ENCODE measurements around the gene TUBB1. TPM values are rescaled to one million over a fixed set of nuclear protein-coding genes. Genes with fewer than 3 reads are reported as not detected.

Gene TUBB1
- total and polyA plus RNA-seq, 2 of the 4 experiments (the other 2 are of a cell fraction), result not detected

DNA sequence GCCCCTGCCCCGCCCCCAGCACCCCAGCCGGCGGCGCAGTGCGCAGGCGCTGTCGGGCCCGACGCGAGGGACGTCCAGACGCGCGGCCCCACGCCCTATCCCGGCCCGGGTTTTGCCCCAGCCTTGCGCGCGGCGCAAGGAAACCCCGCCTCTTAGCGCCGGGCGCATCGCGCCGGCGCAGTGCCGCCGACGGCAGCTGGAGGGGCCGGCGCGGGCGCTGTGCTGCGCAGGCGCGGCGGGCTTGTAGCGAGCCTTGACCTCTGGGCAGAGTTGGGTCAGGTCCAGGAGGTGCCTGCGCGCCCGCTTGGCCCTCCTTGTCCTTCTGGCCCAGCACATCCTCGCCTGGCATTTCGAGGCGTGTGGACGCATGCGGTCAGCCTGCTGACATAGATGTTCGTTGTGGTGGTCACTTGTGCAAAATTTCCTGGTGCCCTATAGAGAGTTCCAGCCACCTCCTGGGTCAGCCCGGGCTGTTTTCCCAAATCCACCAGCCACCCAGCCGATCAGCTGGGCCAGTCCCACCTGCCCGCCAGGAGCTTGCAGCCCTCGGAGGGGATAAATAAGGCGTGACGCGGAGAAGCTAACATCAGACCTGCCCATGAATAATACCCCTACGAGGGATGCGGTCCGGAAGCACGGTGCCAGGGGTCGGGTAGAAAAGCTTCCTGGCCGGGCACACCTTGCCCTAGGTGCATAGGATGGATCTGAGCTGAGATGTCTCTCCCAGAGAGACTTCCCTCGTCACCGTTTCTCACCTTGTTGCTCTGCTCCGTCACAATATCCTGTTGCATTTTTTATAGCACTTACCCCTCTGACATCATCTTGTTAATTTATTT is 23.8 kb downstream of the TUBB1 start:
- dilution Hi-C loops (cut with HindIII; ENCODE audit: low sequenced_read_pairs, unreplicated experiment), result no loop called here
- peak overlapping the region; percentile 51 for H2AK9ac ChIP-seq (replicated peaks; ENCODE audit: low read depth, low read length, poor library complexity)
- WGBS, 2 experiments (ENCODE audit: extremely low coverage in 2 of 2, insufficient read length in 1 of 2), result 0% methylated on average over 11 of the region's 66 CpGs; no CpG with 5 or more reads in 1 of the 2 experiments
- intact Hi-C loops (cut with micrococcal nuclease), result loop anchor here (10.0 kb wide), 1 partner anchor 808 kb away; no protein-coding TSS in a partner anchor
- H3K4ac ChIP-seq (ENCODE audit: low read depth, low read length), result peak overlapping the region; percentile 86
- ChIA-PET CTCF (interaction anchor here (1.7 kb wide), 1 partner anchor 11 kb away, joined by 5 read pairs; the partner anchor contains the start of gene ATP5F1E), POLR2A (ENCODE audit: unreplicated experiment) (interaction anchor here (0.6 kb wide), 1 partner anchor 11 kb away, joined by 5 read pairs; the partner anchor contains the start of gene ATP5F1E)
- in situ Hi-C loops (cut with MboI; ENCODE audit: low sequenced_read_pairs), result loop anchor here (25.0 kb wide), 3 partner anchors 806 to 1656 kb away; partner anchors contain the start of genes ANKRD60 and RBM38
- peak overlapping the region; percentile 63; the same call in 1 of the 2 replicates for H2AK5ac ChIP-seq (ENCODE audit: low read depth, low read length)
- H2AFZ ChIP-seq (replicated peaks; ENCODE audit: low read length, poor library complexity), result peak overlapping the region; percentile 99
- H4K20me1 ChIP-seq (ENCODE audit: insufficient read depth, low read length), result 0 out of 2 replicates have a peak, but pooled peaks cover 5% of the 10 kb centered on the region
- peak overlapping the region; percentile 47; the same call in 1 of the 2 replicates for H3K14ac ChIP-seq (replicated peaks; ENCODE audit: low read depth, low read length)
- H3K56ac ChIP-seq (ENCODE audit: extremely low read depth, insufficient read depth, low read length), result no peak overlapping the region; the same call in 1 of the 2 replicates
- no peak overlapping the region; the same call in 1 of the 2 replicates for H2BK20ac ChIP-seq (ENCODE audit: low read depth, low read length)
- H3K18ac ChIP-seq (ENCODE audit: low read depth, low read length), result peak overlapping the region; percentile 97
- peak overlapping the region; percentile 80 to 99 for H4K8ac ChIP-seq (ENCODE audit: low read depth in 2 of 2, low read length in 2 of 2)
- DNase-seq (peak; percentile 85), ATAC-seq (ENCODE audit: low read depth) (peak; percentile 99)
- peak overlapping the region; percentile 57; the same call in 1 of the 2 replicates for H2BK120ac ChIP-seq (ENCODE audit: low read depth, low read length)
- no peak overlapping the region; the same call in 2 of the 3 replicates for H2BK15ac ChIP-seq (ENCODE audit: low read depth, low read length)
- peaks cover 8% of the 10 kb centered on the region for H3K4me1 ChIP-seq (ENCODE audit: control insufficient read depth, insufficient read depth, low read length)
- peaks cover 19 to 35% of the 10 kb centered on the region in 2 experiments for H3K79me1 ChIP-seq (ENCODE audit: low read depth in 1 of 2, low read length in 2 of 2)
- peak overlapping the region; percentile 99 for H4K5ac ChIP-seq (ENCODE audit: low read depth, low read length)
- H3K23ac ChIP-seq (ENCODE audit: low read depth, low read length), result no peak overlapping the region
- BruUV-seq (replicated peaks), result no TSS peak
- H3K27me3 ChIP-seq (ENCODE audit: control insufficient read depth, insufficient read depth, low read length), result no peaks in the 10 kb centered on the region
- peak overlapping the region; percentile 89 for H3K9ac ChIP-seq (ENCODE audit: low read depth, low read length)
- peaks cover 2% of the 10 kb centered on the region; the same call in 1 of the 2 replicates for H3K36me3 ChIP-seq (ENCODE audit: control insufficient read depth, insufficient read depth, low read length)
- H3K4me2 ChIP-seq (ENCODE audit: low read depth, low read length), result peak overlapping the region; percentile 99
- peak overlapping the region; percentile 91 for H3K4me3 ChIP-seq (ENCODE audit: insufficient read depth, low read depth, low read length)
- TF ChIP-seq BHLHE40 (IDR thresholded peaks at IDR 0.05; ENCODE audit: low read depth, low read length) (no peak), MAZ (IDR thresholded peaks at IDR 0.05; ENCODE audit: borderline replicate concordance, low read depth, low read length) (peak; percentile 52; the same call in 1 of the 2 replicates)
- TF ChIP-seq, protein P1, sequence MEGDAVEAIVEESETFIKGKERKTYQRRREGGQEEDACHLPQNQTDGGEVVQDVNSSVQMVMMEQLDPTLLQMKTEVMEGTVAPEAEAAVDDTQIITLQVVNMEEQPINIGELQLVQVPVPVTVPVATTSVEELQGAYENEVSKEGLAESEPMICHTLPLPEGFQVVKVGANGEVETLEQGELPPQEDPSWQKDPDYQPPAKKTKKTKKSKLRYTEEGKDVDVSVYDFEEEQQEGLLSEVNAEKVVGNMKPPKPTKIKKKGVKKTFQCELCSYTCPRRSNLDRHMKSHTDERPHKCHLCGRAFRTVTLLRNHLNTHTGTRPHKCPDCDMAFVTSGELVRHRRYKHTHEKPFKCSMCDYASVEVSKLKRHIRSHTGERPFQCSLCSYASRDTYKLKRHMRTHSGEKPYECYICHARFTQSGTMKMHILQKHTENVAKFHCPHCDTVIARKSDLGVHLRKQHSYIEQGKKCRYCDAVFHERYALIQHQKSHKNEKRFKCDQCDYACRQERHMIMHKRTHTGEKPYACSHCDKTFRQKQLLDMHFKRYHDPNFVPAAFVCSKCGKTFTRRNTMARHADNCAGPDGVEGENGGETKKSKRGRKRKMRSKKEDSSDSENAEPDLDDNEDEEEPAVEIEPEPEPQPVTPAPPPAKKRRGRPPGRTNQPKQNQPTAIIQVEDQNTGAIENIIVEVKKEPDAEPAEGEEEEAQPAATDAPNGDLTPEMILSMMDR (conservative IDR thresholded peaks at IDR 0.05; ENCODE audit: low read depth, low read length), result 0 out of 2 replicates have a peak, but pooled peaks have one; percentile 7
- H3K27ac ChIP-seq (ENCODE audit: insufficient read depth, low read length), result peak overlapping the region; percentile 90
- H3K9me1 ChIP-seq (ENCODE audit: insufficient read depth, low read length), result 0 out of 2 replicates have a peak, but pooled peaks cover 10% of the 10 kb centered on the region
- H2BK5ac ChIP-seq (ENCODE audit: low read depth, low read length, poor library complexity, severe bottlenecking), result peak overlapping the region; percentile 76
- H4K91ac ChIP-seq (ENCODE audit: insufficient read depth, low read depth, low read length), result peak overlapping the region; percentile 77
- H3K9me3 ChIP-seq (ENCODE audit: control insufficient read depth, insufficient read depth, low read length), result no peaks in the 10 kb centered on the region

Measured in IMR-90 (cell line).